HL-60 (cell line): ENCODE data around the gene SPA17.

Source experiments
- DNase-seq, 2 experiments: peaks; one replicate each; pipeline ENCODE4 v3.0.0-alpha.2; 2010 to 2020; ENCODE audit warnings: low read depth in 1 of 2, low spot score in 1 of 2
- H3K27ac ChIP-seq: fragments of 250-450 bp; sonication (Bioruptor Pico); replicated peaks from 2 replicates; pipeline ENCODE4 v1.5.1; 2020; ENCODE audit warnings: mild to moderate bottlenecking, moderate library complexity
- H3K27me3 ChIP-seq: fragments of 250-450 bp; sonication (Bioruptor Pico); 2 replicates; pipeline ENCODE4 v1.5.1; 2021; ENCODE audit warnings: mild to moderate bottlenecking, moderate library complexity; ENCODE audit not compliant: insufficient read depth, poor library complexity, severe bottlenecking
- H3K4me3 ChIP-seq: replicated peaks from 2 replicates; pipeline ENCODE4 v1.5.1; 2011; ENCODE audit warnings: mild to moderate bottlenecking, control low read depth, low read length; ENCODE audit not compliant: insufficient read depth
- GABPA ChIP-seq: IDR thresholded peaks from 2 replicates; pipeline ENCODE4 v1.6.1; 2012; ENCODE audit warnings: low read depth
- POLR2AphosphoS5 ChIP-seq: IDR thresholded peaks from 2 replicates; pipeline ENCODE4 v1.6.1; 2012; ENCODE audit warnings: low read depth
- SPI1 ChIP-seq: IDR thresholded peaks from 2 replicates; pipeline ENCODE4 v1.6.1; 2012; ENCODE audit warnings: low read depth, mild to moderate bottlenecking, borderline replicate concordance
- TF ChIP-seq, protein P1 (sequence below): IDR thresholded peaks from one replicate; pipeline ENCODE4 v1.5.1; 2011; ENCODE audit warnings: low read length, control low read depth, inconsistent platforms; ENCODE audit not compliant: insufficient read depth
- TF ChIP-seq, protein P2 (sequence below): IDR thresholded peaks from 2 replicates; pipeline ENCODE4 v1.6.1; 2012; ENCODE audit warnings: low read depth; ENCODE audit not compliant: insufficient replicate concordance

SPA17 gene

DNA sequence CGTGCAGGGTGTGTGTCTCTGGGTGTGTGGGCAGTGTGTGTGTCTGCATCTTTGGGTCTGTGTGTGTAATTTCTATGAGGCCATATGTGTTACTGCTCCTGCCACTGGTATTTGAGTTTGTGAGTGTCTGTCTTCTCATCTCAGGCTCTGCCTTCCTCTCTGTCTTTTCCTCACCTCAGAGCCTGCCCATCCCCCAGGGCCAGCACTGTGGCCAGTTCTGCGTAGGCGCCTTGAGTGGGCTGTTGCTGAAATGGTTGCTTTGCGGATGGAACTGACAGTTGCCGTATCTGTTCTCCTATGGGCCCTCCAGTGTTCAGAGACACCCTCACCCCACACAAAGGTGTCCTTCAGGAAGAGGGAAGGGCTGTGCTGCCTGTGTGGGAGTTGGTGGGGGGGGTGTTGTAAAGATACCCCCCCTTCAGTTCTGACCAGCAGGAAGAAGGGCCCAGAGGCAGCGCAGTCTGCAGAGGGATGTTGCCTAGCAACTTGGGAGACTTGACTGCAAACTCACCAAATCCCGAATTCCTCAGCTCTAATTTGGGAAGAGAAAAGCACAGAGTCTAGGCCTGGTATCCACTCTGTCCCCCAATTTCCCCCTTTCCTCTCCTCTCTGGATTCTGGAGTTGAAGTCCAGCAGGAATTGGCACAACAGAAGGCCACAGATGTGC lies 64.1 kb downstream of the SPA17 start:
- H3K27me3 ChIP-seq: peaks cover 10% of the 10 kb centered on the region
- H3K27ac ChIP-seq: no peak overlapping the region
- TF ChIP-seq, protein P1, sequence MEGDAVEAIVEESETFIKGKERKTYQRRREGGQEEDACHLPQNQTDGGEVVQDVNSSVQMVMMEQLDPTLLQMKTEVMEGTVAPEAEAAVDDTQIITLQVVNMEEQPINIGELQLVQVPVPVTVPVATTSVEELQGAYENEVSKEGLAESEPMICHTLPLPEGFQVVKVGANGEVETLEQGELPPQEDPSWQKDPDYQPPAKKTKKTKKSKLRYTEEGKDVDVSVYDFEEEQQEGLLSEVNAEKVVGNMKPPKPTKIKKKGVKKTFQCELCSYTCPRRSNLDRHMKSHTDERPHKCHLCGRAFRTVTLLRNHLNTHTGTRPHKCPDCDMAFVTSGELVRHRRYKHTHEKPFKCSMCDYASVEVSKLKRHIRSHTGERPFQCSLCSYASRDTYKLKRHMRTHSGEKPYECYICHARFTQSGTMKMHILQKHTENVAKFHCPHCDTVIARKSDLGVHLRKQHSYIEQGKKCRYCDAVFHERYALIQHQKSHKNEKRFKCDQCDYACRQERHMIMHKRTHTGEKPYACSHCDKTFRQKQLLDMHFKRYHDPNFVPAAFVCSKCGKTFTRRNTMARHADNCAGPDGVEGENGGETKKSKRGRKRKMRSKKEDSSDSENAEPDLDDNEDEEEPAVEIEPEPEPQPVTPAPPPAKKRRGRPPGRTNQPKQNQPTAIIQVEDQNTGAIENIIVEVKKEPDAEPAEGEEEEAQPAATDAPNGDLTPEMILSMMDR: no peak
- TF ChIP-seq POLR2AphosphoS5 (no peak), GABPA (no peak), SPI1 (no peak)
- TF ChIP-seq, protein P2, sequence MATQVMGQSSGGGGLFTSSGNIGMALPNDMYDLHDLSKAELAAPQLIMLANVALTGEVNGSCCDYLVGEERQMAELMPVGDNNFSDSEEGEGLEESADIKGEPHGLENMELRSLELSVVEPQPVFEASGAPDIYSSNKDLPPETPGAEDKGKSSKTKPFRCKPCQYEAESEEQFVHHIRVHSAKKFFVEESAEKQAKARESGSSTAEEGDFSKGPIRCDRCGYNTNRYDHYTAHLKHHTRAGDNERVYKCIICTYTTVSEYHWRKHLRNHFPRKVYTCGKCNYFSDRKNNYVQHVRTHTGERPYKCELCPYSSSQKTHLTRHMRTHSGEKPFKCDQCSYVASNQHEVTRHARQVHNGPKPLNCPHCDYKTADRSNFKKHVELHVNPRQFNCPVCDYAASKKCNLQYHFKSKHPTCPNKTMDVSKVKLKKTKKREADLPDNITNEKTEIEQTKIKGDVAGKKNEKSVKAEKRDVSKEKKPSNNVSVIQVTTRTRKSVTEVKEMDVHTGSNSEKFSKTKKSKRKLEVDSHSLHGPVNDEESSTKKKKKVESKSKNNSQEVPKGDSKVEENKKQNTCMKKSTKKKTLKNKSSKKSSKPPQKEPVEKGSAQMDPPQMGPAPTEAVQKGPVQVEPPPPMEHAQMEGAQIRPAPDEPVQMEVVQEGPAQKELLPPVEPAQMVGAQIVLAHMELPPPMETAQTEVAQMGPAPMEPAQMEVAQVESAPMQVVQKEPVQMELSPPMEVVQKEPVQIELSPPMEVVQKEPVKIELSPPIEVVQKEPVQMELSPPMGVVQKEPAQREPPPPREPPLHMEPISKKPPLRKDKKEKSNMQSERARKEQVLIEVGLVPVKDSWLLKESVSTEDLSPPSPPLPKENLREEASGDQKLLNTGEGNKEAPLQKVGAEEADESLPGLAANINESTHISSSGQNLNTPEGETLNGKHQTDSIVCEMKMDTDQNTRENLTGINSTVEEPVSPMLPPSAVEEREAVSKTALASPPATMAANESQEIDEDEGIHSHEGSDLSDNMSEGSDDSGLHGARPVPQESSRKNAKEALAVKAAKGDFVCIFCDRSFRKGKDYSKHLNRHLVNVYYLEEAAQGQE: no peak

DNA sequence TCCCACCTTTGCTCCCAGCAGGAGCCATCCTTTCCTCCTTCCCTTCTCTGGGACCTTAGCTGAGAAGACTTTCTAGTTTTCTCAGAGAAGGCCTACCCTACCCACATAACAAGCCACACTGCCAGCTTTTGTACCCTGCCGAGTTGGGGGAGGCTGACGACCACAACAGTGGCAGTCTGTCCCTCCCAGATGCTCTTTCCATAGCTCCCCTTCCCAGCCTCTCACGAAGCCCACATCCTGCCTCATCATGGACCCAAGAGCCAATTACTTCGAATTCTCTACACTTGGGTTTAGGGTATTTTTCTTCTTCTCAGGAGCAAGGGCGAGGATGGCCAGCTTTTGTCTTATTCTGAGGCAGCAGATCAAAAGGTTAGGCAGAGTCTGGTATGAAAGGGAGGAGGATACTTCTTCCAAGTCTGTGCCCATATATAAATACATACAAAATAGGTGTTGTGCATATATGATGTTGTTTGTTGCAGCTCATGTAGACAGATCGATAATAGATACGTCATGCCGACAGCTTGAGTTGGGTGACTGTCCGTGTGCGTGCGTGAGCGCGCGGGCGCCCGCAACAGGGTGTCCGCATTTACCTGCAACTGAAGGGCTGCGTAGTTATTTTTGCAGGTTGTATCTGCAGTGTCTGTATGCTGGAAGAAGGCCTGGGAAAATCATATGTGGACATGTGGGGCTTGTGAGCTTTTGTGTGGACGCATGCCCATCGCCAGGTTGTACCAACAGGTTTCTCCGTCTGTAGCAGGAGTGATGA lies 65.2 kb downstream of the SPA17 start:
- Histone ChIP-seq H3K27me3 (peaks cover 15% of the 10 kb centered on the region), H3K4me3 (no peak overlapping the region), H3K27ac (no peak overlapping the region)
- DNase-seq: no peak
- no peak for TF ChIP-seq POLR2AphosphoS5
- TF ChIP-seq, protein P1: no peak
- TF ChIP-seq SPI1: no peak
- TF ChIP-seq, protein P2: no peak
- TF ChIP-seq GABPA: no peak

More for the DNA sequence above, 64.1 kb downstream of the SPA17 start:
- H3K4me3 ChIP-seq: no peak overlapping the region
- DNase-seq: no peak

DNA sequence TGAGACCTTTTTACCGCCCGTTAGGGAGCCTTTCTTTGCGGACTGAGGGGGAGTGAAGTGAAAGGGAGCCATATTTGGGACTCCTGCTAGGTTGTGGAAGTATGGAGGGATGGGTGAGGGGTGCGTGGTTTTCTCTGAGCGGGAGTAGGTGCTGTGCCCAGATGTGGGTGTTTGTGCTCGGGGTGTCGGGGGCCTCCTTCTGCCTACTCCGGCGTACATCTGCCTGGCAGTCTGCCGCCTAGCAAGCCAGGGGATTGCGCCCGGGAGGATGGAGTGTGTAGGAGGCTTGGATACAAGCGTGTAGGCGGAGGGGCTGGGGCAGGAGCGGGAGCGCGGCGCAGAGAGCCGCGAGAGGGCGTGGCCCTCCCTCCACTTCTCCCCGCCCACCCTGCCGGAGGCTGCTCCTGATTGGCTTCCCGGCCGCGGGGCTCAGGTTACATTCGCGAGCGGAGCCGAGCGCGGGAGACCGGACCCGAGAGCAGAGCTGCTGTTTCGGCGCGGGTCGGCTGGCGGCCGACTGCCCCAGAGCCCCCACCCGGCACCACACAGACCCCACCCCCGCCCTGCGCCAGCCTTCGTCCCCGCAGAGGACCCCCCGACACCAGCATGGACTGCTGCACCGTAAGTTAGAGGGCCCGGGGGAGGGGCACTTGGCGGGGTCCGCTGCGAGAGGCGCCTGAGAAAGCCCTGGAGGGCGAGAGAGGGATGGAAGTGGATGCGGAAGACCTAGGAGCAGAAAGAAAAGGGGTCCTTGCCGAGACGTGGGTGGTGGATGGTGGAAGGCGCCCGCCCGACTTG lies 66.0 kb downstream of the SPA17 start, which contains the start of gene NRGN:
TSS of gene NRGN (plus strand) at position 464 of the 798 bp plus-strand sequence. CDS start at position 607, 143 bp downstream.
- peak within 1 kb of the TSS; percentile 75 for H3K4me3 ChIP-seq
- H3K27me3 ChIP-seq: peaks cover 20% of the 10 kb centered on the region
- TF ChIP-seq, protein P1: no peak
- TF ChIP-seq POLR2AphosphoS5 (no peak), SPI1 (no peak), GABPA (no peak)
- TF ChIP-seq, protein P2: no peak
- DNase-seq: peak; percentile 72 to 76
- H3K27ac ChIP-seq: no peak within 1 kb of the TSS
